Brain microvascular endothelial cell (primary cell): ENCODE data around the gene TCF7L1.

Source experiments
- DNase-seq: peaks from one replicate; pipeline ENCODE4 v3.0.0-alpha.2; 2020
- H3K27ac ChIP-seq: fragments of 250-450 bp; sonication (Bioruptor Pico); 2 replicates; pipeline ENCODE4 v1.5.1; 2020; ENCODE audit warnings: mild to moderate bottlenecking, moderate library complexity
- H3K27me3 ChIP-seq: fragments of 250-450 bp; sonication (Bioruptor Pico); replicated peaks from 2 replicates; pipeline ENCODE4 v1.5.1; 2020; ENCODE audit warnings: mild to moderate bottlenecking
- H3K36me3 ChIP-seq: fragments of 250-450 bp; sonication (Bioruptor Pico); replicated peaks from 2 replicates; pipeline ENCODE4 v1.5.1; 2020; ENCODE audit warnings: mild to moderate bottlenecking
- H3K4me3 ChIP-seq: 2 replicates; pipeline ENCODE4 v1.5.1; 2011; ENCODE audit warnings: low read depth, mild to moderate bottlenecking, control low read depth, low read length, moderate library complexity
- CTCF ChIP-seq: IDR thresholded peaks from 2 replicates; pipeline ENCODE4 v1.5.1; 2011; ENCODE audit warnings: low read depth, mild to moderate bottlenecking, moderate library complexity, low read length, control low read depth, inconsistent platforms; ENCODE audit errors: missing control alignments
- in situ Hi-C: cut with HindIII; loops from 2 replicates; pipeline ENCODE4 v1.10.0; 2017; ENCODE audit warnings: low sequenced_read_pairs, low pct_ligation_motif_present

Gene TCF7L1

GRCh38 chr2:85276571-85277118 is 143.5 kb downstream of the TCF7L1 start:
- in situ Hi-C loops = no loop called here
- no peak overlapping the region for H3K27ac ChIP-seq
- no peak for DNase-seq
- H3K27me3 ChIP-seq = no peaks in the 10 kb centered on the region
- no peak overlapping the region for H3K4me3 ChIP-seq
- no peaks in the 10 kb centered on the region for H3K36me3 ChIP-seq
- no peak for TF ChIP-seq CTCF

- in situ Hi-C loops = no loop called here
- Histone ChIP-seq H3K4me3 (peak overlapping the region; percentile 0), H3K27me3 (no peaks in the 10 kb centered on the region), H3K36me3 (no peaks in the 10 kb centered on the region), H3K27ac (no peak overlapping the region)
- peak; percentile 44 for DNase-seq
- TF ChIP-seq CTCF = no peak
Observed at GRCh38 chr2:85277416-85278158, 144.4 kb downstream of the TCF7L1 start.

- no peak for TF ChIP-seq CTCF
- in situ Hi-C loops = no loop called here
- no peak overlapping the region for H3K27ac ChIP-seq
- DNase-seq = peak; percentile 29
- H3K36me3 ChIP-seq = no peaks in the 10 kb centered on the region
- H3K27me3 ChIP-seq = no peaks in the 10 kb centered on the region
- no peak overlapping the region for H3K4me3 ChIP-seq
Observed at GRCh38 chr2:85278361-85278760, 145.2 kb downstream of the TCF7L1 start.

- H3K36me3 ChIP-seq = no peaks in the 10 kb centered on the region
- no peak for TF ChIP-seq CTCF
- no peaks in the 10 kb centered on the region for H3K27me3 ChIP-seq
- DNase-seq = no peak
- H3K27ac ChIP-seq = no peak overlapping the region
- in situ Hi-C loops = no loop called here
- H3K4me3 ChIP-seq = no peak overlapping the region
Observed at GRCh38 chr2:85281553-85281952, 148.4 kb downstream of the TCF7L1 start.

GRCh38 chr2:85282914-85283313 is 149.7 kb downstream of the TCF7L1 start:
- H3K36me3 ChIP-seq = no peaks in the 10 kb centered on the region
- no peak for TF ChIP-seq CTCF
- no peak for DNase-seq
- H3K4me3 ChIP-seq = no peak overlapping the region
- in situ Hi-C loops = no loop called here
- no peak overlapping the region for H3K27ac ChIP-seq
- no peaks in the 10 kb centered on the region for H3K27me3 ChIP-seq

- in situ Hi-C loops = no loop called here
- DNase-seq = no peak
- TF ChIP-seq CTCF = no peak
- Histone ChIP-seq H3K27ac (no peak overlapping the region), H3K4me3 (no peak overlapping the region), H3K27me3 (no peaks in the 10 kb centered on the region), H3K36me3 (no peaks in the 10 kb centered on the region)
Observed at GRCh38 chr2:85283641-85284040, 150.4 kb downstream of the TCF7L1 start.
